Common myeloid progenitor, CD34-positive (primary cell): Measurements from ENCODE around the gene KCNQ5.
A peak's percentile ranks its signal among the peaks of the same experiment; 100 is the strongest.

ENCODE experiments used
- CTCF ChIA-PET: fragments of 350-600 bp; sonication (Branson Sonifier 250); formaldehyde crosslinking; loops from one replicate; lab custom pipeline; 2021; ENCODE audit warnings: antibody characterized with exemption; lab: Charles Lee
- POLR2A ChIA-PET: fragments of 350-600 bp; sonication (Branson Sonifier 250); formaldehyde crosslinking; loops from one replicate; lab custom pipeline; 2021; ENCODE audit warnings: antibody characterized with exemption; lab: Charles Lee
- DNase-seq, 3 donors: peaks; one replicate each; pipeline versions ENCODE4 v3.0.0 to v3.0.0-alpha.2; 2013
- H3K27ac ChIP-seq, 2 experiments: 1 replicate in 1 of 2; 2 replicates in 1 of 2; pipeline ENCODE4 v1.7.0; 2013; ENCODE audit warnings: inconsistent platforms in 2 of 2, low read length in 2 of 2, mild to moderate bottlenecking in 2 of 2, low read depth in 1 of 2, moderate library complexity in 1 of 2; ENCODE audit not compliant: severe bottlenecking in 2 of 2, insufficient read depth in 1 of 2, poor library complexity in 1 of 2
- H3K27me3 ChIP-seq, 5 experiments: replicated peaks in 2 of 5; 1 replicate in 3 of 5; 2 replicates in 2 of 5; pipeline versions ENCODE4 v1.6.1 to v1.7.0; 2013; ENCODE audit warnings: low read length in 4 of 5, mild to moderate bottlenecking in 2 of 5, moderate library complexity in 2 of 5, inconsistent platforms in 1 of 5; ENCODE audit not compliant: insufficient read depth in 5 of 5, control insufficient read depth in 4 of 5
- H3K36me3 ChIP-seq, 4 experiments: 1 replicate in 2 of 4; 2 replicates in 2 of 4; pipeline versions ENCODE4 v1.6.1 to v1.7.0; 2013; ENCODE audit warnings: low read length in 3 of 4, control low read depth in 1 of 4, mild to moderate bottlenecking in 1 of 4; ENCODE audit not compliant: control insufficient read depth in 4 of 4, insufficient read depth in 4 of 4
- H3K4me1 ChIP-seq, 4 experiments: 1 replicate in 3 of 4; 2 replicates in 1 of 4; pipeline versions ENCODE4 v1.6.1 to v1.7.1; 2013; ENCODE audit warnings: low read length in 3 of 4, mild to moderate bottlenecking in 3 of 4, control low read depth in 1 of 4, inconsistent platforms in 1 of 4, moderate library complexity in 1 of 4; ENCODE audit not compliant: control insufficient read depth in 4 of 4, insufficient read depth in 4 of 4; ENCODE audit errors: control extremely low read depth in 1 of 4
- H3K4me3 ChIP-seq, 7 experiments: 1 replicate in 4 of 7; 2 replicates in 3 of 7; pipeline versions ENCODE4 v1.5.1 to v1.7.0; 2013; ENCODE audit warnings: mild to moderate bottlenecking in 7 of 7, low read length in 6 of 7, moderate library complexity in 6 of 7, inconsistent platforms in 2 of 7, low read depth in 2 of 7, control low read depth in 1 of 7; ENCODE audit not compliant: insufficient read depth in 4 of 7, control insufficient read depth in 1 of 7; ENCODE audit errors: extremely low read depth in 1 of 7
- H3K9me3 ChIP-seq, 5 experiments: 1 replicate in 4 of 5; 2 replicates in 1 of 5; pipeline versions ENCODE4 v1.6.1 to v1.7.1; 2013; ENCODE audit warnings: low read length in 4 of 5, mild to moderate bottlenecking in 2 of 5, inconsistent platforms in 1 of 5, low read depth in 1 of 5, moderate library complexity in 1 of 5; ENCODE audit not compliant: control insufficient read depth in 4 of 5, insufficient read depth in 2 of 5; ENCODE audit errors: control extremely low read depth in 1 of 5
- WGBS: methylation state at CpG from one replicate; pipeline ENCODE4 v1.1.5; 2013; ENCODE audit not compliant: insufficient coverage; 5-methylcytosine and 5-hydroxymethylcytosine counted together

The KCNQ5 gene

DNA sequence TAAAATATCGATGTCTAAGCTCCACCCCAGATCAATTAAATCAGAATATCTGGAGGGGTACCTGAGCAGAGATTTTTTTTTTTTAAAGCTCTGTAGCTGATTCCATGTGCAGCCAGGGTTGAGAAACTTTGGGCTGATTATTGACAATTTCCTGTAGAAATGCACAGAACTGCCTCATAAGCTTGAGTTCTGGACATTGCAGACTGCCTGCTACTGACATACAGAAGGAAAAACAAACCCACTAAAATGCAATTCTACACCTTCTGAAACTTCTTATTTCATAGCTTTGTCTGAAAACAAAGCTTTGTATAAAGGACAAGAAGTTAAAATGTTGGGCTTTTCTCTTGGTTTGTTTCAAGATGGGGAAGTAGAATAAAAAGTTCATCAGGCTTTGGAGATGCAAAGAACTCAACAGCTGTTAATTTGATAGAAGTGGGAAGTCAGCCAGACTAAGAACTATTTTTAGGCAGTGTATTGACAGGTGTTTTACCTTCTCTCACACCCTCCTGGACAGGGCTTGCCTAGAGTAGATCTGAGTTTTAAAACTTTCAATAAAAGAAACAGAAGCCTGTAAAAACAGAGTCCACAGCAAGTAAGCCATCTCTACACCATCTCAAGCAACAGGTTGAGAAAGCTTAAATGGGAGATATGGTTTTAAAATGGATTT is 147.7 kb downstream of the KCNQ5 start:
- POLR2A ChIA-PET: no interaction called here
- H3K36me3 ChIP-seq: no peaks in the 10 kb centered on the region
- H3K9me3 ChIP-seq: no peaks in the 10 kb centered on the region
- no peak overlapping the region for H3K27ac ChIP-seq
- no peak overlapping the region for H3K4me3 ChIP-seq
- peak in 2 of 3 donors; percentile 15 to 32 for DNase-seq
- no CpG with 5 or more reads among the region's 1 CpG for WGBS
- H3K27me3 ChIP-seq: no peaks in the 10 kb centered on the region
- CTCF ChIA-PET: interaction anchor here (0.9 to 1.1 kb wide), 3 partner anchors 10 to 19 kb away, joined by 3 to 4 read pairs (median 3); no protein-coding TSS in a partner anchor
- H3K4me1 ChIP-seq: peaks cover 0 to 12% (median 0%) of the 10 kb centered on the region in 4 experiments

DNA sequence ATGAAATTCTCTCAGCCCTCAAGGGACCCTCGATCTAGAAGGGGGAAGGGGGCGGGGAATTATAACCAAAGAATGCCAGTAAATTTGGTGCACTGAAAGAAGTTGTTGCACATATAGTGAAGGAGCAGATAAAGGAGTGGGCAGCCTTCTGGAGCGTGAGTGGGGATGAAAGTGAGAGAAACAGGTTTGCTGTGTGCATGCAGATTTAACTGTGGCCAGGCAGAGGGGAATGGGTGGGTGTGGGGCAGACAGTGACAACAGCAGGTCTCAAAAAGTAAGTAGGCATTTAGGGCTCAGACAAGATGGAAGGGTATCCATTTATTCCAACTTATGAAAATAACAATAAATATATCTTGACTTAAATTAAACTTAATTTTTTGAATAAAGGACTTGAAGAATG is 149.1 kb downstream of the KCNQ5 start:
- Histone ChIP-seq H3K27ac (no peak overlapping the region), H3K4me3 (no peak overlapping the region), H3K36me3 (no peaks in the 10 kb centered on the region), H3K27me3 (no peaks in the 10 kb centered on the region), H3K4me1 (peaks cover 0 to 12% (median 0%) of the 10 kb centered on the region in 4 experiments), H3K9me3 (no peaks in the 10 kb centered on the region)
- CTCF ChIA-PET: interaction anchor here (0.9 kb wide), 1 partner anchor 18 kb away, joined by 3 read pairs; no protein-coding TSS in a partner anchor
- POLR2A ChIA-PET: no interaction called here
- no peak for DNase-seq
- no CpG with 5 or more reads among the region's 3 CpGs for WGBS

DNA sequence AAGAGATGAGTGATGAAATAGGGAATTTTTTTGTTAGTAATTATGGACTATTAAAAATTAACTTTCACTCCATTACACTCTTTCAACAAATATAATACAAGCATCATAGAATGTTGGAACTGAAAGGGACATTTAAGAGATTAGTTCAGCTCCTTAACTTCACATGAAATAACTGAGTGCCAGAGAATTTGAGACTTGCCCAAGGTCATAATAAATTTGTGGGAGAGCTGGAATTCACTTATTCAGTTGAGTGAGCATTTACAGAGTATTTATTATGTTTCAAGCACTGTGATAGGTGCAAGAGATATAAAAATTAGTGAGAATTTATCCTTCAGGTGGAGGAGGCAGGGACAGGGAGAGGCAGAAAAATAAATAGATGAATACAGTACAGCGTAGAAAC is 154.6 kb downstream of the KCNQ5 start:
- Histone ChIP-seq H3K27ac (no peak overlapping the region), H3K4me1 (no peaks in the 10 kb centered on the region), H3K9me3 (no peaks in the 10 kb centered on the region), H3K4me3 (no peak overlapping the region), H3K36me3 (peaks cover 0 to 5% (median 0%) of the 10 kb centered on the region in 4 experiments), H3K27me3 (no peaks in the 10 kb centered on the region)
- 100% methylated on average over 1 of the region's 1 CpG for WGBS
- CTCF ChIA-PET: interaction anchor here (1.3 kb wide), 1 partner anchor 18 kb away, joined by 3 read pairs; no protein-coding TSS in a partner anchor
- POLR2A ChIA-PET: no interaction called here
- no peak for DNase-seq

DNA sequence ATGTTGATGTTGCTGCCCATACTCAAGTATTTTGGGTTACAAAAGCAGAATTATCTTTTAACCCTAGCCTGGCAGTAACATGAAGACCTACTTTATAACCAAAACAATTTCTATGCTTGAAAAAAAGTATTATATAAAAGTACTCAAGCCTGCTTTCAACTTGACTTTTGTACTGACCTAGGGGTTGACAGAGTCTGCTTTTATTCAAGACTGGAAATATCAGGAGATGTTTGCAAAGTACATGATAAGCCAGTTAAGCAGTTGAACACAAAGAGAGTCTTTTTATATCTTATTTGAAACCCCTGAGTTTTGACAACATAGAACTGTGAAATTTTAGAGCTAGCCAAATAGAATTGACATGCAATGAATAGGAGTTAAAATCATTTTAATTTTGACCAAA is 159.8 kb downstream of the KCNQ5 start:
- Histone ChIP-seq H3K27me3 (no peaks in the 10 kb centered on the region), H3K9me3 (no peaks in the 10 kb centered on the region), H3K4me1 (no peaks in the 10 kb centered on the region), H3K27ac (no peak overlapping the region), H3K4me3 (no peak overlapping the region), H3K36me3 (peaks cover 0 to 13% (median under 1%) of the 10 kb centered on the region in 4 experiments)
- ChIA-PET POLR2A (no interaction called here), CTCF (no interaction called here)
- no peak for DNase-seq

DNA sequence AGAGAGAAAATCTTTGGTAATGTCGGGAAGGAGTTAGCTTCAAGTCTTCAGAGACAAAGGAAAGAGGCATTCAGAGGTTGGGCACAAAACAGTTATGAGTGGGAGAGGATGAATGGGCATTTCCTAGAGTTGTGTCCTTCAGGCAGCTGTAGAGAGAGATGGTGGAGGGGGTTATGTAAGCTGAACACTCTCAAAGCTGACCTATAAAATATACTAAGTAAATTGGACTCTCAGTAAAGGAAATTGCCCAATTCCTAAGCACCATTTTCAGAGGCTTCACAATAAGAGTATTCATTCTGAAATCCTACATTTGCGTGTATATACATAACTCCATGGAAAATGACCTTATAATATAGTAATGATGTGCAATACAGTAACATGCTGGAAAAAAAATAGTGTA is 161.2 kb downstream of the KCNQ5 start:
- no peaks in the 10 kb centered on the region for H3K27me3 ChIP-seq
- 100% methylated on average over 1 of the region's 2 CpGs for WGBS
- H3K9me3 ChIP-seq: no peaks in the 10 kb centered on the region
- H3K4me3 ChIP-seq: no peak overlapping the region
- CTCF ChIA-PET: interaction anchor here (0.8 to 1.2 kb wide), 2 partner anchors 21 to 23 kb away, joined by 3 to 4 read pairs; no protein-coding TSS in a partner anchor
- DNase-seq: no peak
- H3K27ac ChIP-seq: no peak overlapping the region
- POLR2A ChIA-PET: interaction anchor here (0.6 kb wide), 1 partner anchor 31 kb away, joined by 4 read pairs; no protein-coding TSS in a partner anchor
- H3K36me3 ChIP-seq: peaks cover 0 to 8% (median under 1%) of the 10 kb centered on the region in 4 experiments
- H3K4me1 ChIP-seq: no peaks in the 10 kb centered on the region

DNA sequence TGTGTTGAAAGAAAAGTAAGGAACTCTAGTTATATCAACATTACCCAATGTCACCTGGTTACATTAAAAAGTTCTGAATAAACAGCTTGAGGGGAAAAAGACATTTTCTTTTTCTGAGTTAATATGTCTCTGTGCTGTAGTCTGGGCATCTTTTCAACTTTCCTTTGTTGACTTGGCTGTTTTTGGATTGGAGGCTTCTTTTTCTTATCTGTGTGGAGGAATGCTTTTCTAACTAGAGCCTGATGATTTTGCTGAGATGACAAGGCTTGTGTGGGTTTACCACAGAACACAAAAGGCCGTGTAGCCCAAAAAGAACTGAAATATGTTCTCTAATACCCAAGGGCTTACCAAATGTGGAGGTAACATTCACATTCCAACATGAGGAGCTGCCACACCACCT is 161.8 kb downstream of the KCNQ5 start:
- 100% methylated on average over 1 of the region's 1 CpG for WGBS
- H3K9me3 ChIP-seq: no peaks in the 10 kb centered on the region
- DNase-seq: no peak
- H3K27me3 ChIP-seq: no peaks in the 10 kb centered on the region
- CTCF ChIA-PET: interaction anchor here (1.2 kb wide), 1 partner anchor 22 kb away, joined by 4 read pairs; no protein-coding TSS in a partner anchor
- POLR2A ChIA-PET: no interaction called here
- H3K4me3 ChIP-seq: no peak overlapping the region
- peaks cover 0 to 8% (median under 1%) of the 10 kb centered on the region in 4 experiments for H3K36me3 ChIP-seq
- no peaks in the 10 kb centered on the region for H3K4me1 ChIP-seq
- no peak overlapping the region for H3K27ac ChIP-seq

DNA sequence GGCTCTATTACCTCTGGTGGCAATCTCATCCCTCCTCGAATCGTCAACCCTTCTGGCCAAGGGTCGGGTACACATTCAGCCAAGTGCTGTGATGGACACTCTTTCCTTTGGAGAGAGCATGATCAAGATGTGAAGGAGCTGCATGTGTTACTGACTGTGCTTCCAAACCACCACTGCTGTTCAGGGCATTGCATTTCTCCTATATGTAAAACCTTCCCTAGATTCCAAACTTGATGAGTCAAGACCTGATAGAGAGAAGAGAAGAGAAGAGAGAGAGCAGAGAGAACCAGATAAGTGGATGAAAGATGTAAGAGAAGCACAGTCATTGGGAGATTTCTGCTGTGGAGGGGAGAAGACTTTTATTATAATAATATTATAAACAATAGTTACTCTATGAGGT is 162.2 kb downstream of the KCNQ5 start:
- Histone ChIP-seq H3K9me3 (no peaks in the 10 kb centered on the region), H3K36me3 (peaks cover 0 to 8% (median under 1%) of the 10 kb centered on the region in 4 experiments), H3K27me3 (no peaks in the 10 kb centered on the region), H3K4me1 (no peaks in the 10 kb centered on the region), H3K4me3 (no peak overlapping the region), H3K27ac (no peak overlapping the region)
- 96% methylated on average over 3 of the region's 3 CpGs for WGBS
- DNase-seq: no peak
- ChIA-PET POLR2A (no interaction called here), CTCF (no interaction called here)
